HL-60 (cell line): ENCODE measurements around the gene ZBTB49.

Source experiments
- DNase-seq, 2 experiments: peaks; one replicate each; pipeline ENCODE4 v3.0.0-alpha.2; 2010 to 2020; ENCODE audit warnings: low read depth in 1 of 2, low spot score in 1 of 2
- H3K27ac ChIP-seq: fragments of 250-450 bp; sonication (Bioruptor Pico); replicated peaks from 2 replicates; pipeline ENCODE4 v1.5.1; 2020; ENCODE audit warnings: mild to moderate bottlenecking, moderate library complexity
- H3K27me3 ChIP-seq: fragments of 250-450 bp; sonication (Bioruptor Pico); 2 replicates; pipeline ENCODE4 v1.5.1; 2021; ENCODE audit warnings: mild to moderate bottlenecking, moderate library complexity; ENCODE audit not compliant: insufficient read depth, poor library complexity, severe bottlenecking
- H3K4me3 ChIP-seq: replicated peaks from 2 replicates; pipeline ENCODE4 v1.5.1; 2011; ENCODE audit warnings: mild to moderate bottlenecking, control low read depth, low read length; ENCODE audit not compliant: insufficient read depth
- GABPA ChIP-seq: IDR thresholded peaks from 2 replicates; pipeline ENCODE4 v1.6.1; 2012; ENCODE audit warnings: low read depth
- POLR2AphosphoS5 ChIP-seq: IDR thresholded peaks from 2 replicates; pipeline ENCODE4 v1.6.1; 2012; ENCODE audit warnings: low read depth
- REST ChIP-seq: IDR thresholded peaks from 2 replicates; pipeline ENCODE4 v1.6.1; 2012; ENCODE audit warnings: low read depth; ENCODE audit not compliant: insufficient replicate concordance
- SPI1 ChIP-seq: IDR thresholded peaks from 2 replicates; pipeline ENCODE4 v1.6.1; 2012; ENCODE audit warnings: low read depth, mild to moderate bottlenecking, borderline replicate concordance
- TF ChIP-seq, protein P1 (sequence below): IDR thresholded peaks from one replicate; pipeline ENCODE4 v1.5.1; 2011; ENCODE audit warnings: low read length, control low read depth, inconsistent platforms; ENCODE audit not compliant: insufficient read depth

Gene ZBTB49

GRCh38 chr4:4341861-4342650 is 52.0 kb downstream of the ZBTB49 start:
- TF ChIP-seq, protein P1, sequence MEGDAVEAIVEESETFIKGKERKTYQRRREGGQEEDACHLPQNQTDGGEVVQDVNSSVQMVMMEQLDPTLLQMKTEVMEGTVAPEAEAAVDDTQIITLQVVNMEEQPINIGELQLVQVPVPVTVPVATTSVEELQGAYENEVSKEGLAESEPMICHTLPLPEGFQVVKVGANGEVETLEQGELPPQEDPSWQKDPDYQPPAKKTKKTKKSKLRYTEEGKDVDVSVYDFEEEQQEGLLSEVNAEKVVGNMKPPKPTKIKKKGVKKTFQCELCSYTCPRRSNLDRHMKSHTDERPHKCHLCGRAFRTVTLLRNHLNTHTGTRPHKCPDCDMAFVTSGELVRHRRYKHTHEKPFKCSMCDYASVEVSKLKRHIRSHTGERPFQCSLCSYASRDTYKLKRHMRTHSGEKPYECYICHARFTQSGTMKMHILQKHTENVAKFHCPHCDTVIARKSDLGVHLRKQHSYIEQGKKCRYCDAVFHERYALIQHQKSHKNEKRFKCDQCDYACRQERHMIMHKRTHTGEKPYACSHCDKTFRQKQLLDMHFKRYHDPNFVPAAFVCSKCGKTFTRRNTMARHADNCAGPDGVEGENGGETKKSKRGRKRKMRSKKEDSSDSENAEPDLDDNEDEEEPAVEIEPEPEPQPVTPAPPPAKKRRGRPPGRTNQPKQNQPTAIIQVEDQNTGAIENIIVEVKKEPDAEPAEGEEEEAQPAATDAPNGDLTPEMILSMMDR, result no peak
- TF ChIP-seq REST (no peak), GABPA (no peak), SPI1 (no peak), POLR2AphosphoS5 (no peak)
- Histone ChIP-seq H3K27me3 (peaks cover 3% of the 10 kb centered on the region), H3K4me3 (no peak overlapping the region), H3K27ac (no peak overlapping the region)
- no peak for DNase-seq

GRCh38 chr4:4343038-4343437 is 53.0 kb downstream of the ZBTB49 start:
- Histone ChIP-seq H3K27ac (no peak overlapping the region), H3K4me3 (no peak overlapping the region), H3K27me3 (peaks cover 3% of the 10 kb centered on the region)
- DNase-seq, result no peak
- TF ChIP-seq REST (no peak), GABPA (no peak), SPI1 (no peak), POLR2AphosphoS5 (no peak)
- TF ChIP-seq, protein P1, result no peak

GRCh38 chr4:4344915-4345527 is 55.0 kb downstream of the ZBTB49 start:
- Histone ChIP-seq H3K27me3 (peaks cover 2% of the 10 kb centered on the region), H3K4me3 (no peak overlapping the region), H3K27ac (no peak overlapping the region)
- no peak for DNase-seq
- no peak for TF ChIP-seq REST
- TF ChIP-seq, protein P1, result no peak
- TF ChIP-seq SPI1, result no peak
- TF ChIP-seq GABPA, result no peak
- no peak for TF ChIP-seq POLR2AphosphoS5
